Endothelial cell of umbilical vein (primary cell): ENCODE data around the gene PLP2. TPM values are rescaled to one million over a fixed set of nuclear protein-coding genes. Genes with fewer than 3 reads are reported as not detected.

Experiments used
- BruUV-seq: library from RNA; stranded (reverse); fragments of 400-500 nt; replicated peaks from 2 replicates; lab custom pipeline; 2021; lab: Mats Ljungman, UMichigan
- CTCF ChIA-PET: fragments of 300-600, 350-600 bp; sonication (Branson Sonifier 250); formaldehyde crosslinking; loops from one replicate; lab custom pipeline; 2021; ENCODE audit warnings: antibody characterized with exemption, inconsistent platforms; lab: Charles Lee
- POLR2A ChIA-PET: fragments of 300-600, 350-600 bp; sonication (Branson Sonifier 250); formaldehyde crosslinking; loops from one replicate; lab custom pipeline; 2021; ENCODE audit warnings: antibody characterized with exemption, inconsistent platforms; lab: Charles Lee
- DNase-seq: peaks from one replicate; pipeline ENCODE4 v3.0.0-alpha.2; 2011; ENCODE audit warnings: low read depth, low spot score
- FAIRE-seq: peaks from 2 replicates; lab custom pipeline; 2011; peaks lifted over from hg19 to GRCh38; lab: Jason Lieb, UNC
- H2AFZ ChIP-seq: 2 replicates; pipeline ENCODE4 v1.6.0; 2012; ENCODE audit warnings: low read depth, low read length, control low read depth, inconsistent platforms
- H3K27ac ChIP-seq: 2 replicates; pipeline ENCODE4 v1.5.1; 2011; ENCODE audit warnings: low read depth, mild to moderate bottlenecking, control low read depth, low read length, moderate library complexity; ENCODE audit not compliant: insufficient read depth
- H3K27me3 ChIP-seq, 2 experiments: 2 replicates each; pipeline versions ENCODE4 v1.6.0 to v1.6.1; 2011; ENCODE audit warnings: low read length in 2 of 2, mixed read lengths in 1 of 2; ENCODE audit not compliant: control insufficient read depth in 2 of 2, insufficient read depth in 2 of 2
- H3K36me3 ChIP-seq, 2 experiments: 2 replicates in 1 of 2; 3 replicates in 1 of 2; pipeline ENCODE4 v1.5.1; 2011; ENCODE audit warnings: low read length in 2 of 2, mild to moderate bottlenecking in 1 of 2, moderate library complexity in 1 of 2; ENCODE audit not compliant: control insufficient read depth in 2 of 2, insufficient read depth in 2 of 2; ENCODE audit errors: extremely low read depth in 1 of 2
- H3K4me1 ChIP-seq: 3 replicates; pipeline ENCODE4 v1.5.1; 2011; ENCODE audit warnings: mild to moderate bottlenecking, low read length; ENCODE audit not compliant: control insufficient read depth, insufficient read depth; ENCODE audit errors: extremely low read depth
- H3K4me2 ChIP-seq: 2 replicates; pipeline ENCODE4 v1.6.1; 2011; ENCODE audit warnings: low read length, control low read depth, mixed read lengths; ENCODE audit not compliant: insufficient read depth
- H3K4me3 ChIP-seq, 3 experiments: fragments of 200-600 bp in 1 of 3; sonication (generic), shearing (Covaris generic) in 1 of 3; replicated peaks in 1 of 3; 2 replicates each; pipeline ENCODE4 v1.5.1; 2011 to 2016; ENCODE audit warnings: control low read depth in 3 of 3, low read length in 3 of 3, mild to moderate bottlenecking in 2 of 3, inconsistent platforms in 1 of 3, low read depth in 1 of 3, moderate library complexity in 1 of 3; ENCODE audit not compliant: insufficient read depth in 1 of 3
- H3K79me2 ChIP-seq: 2 replicates; pipeline ENCODE4 v1.6.0; 2012; ENCODE audit warnings: low read length, inconsistent platforms; ENCODE audit not compliant: control insufficient read depth, insufficient read depth
- H3K9ac ChIP-seq: replicated peaks from 2 replicates; pipeline ENCODE3; 2011; ENCODE audit warnings: low read length, control low read depth; ENCODE audit not compliant: insufficient read depth; ENCODE audit errors: extremely low read depth
- H3K9me1 ChIP-seq: replicated peaks from 3 replicates; pipeline ENCODE4 v1.6.0; 2011; ENCODE audit warnings: mild to moderate bottlenecking, low read length; ENCODE audit not compliant: control insufficient read depth, insufficient read depth; ENCODE audit errors: extremely low read depth
- H3K9me3 ChIP-seq: replicated peaks from 2 replicates; pipeline ENCODE4 v1.5.1; 2012; ENCODE audit warnings: low read length, inconsistent platforms; ENCODE audit not compliant: control insufficient read depth, insufficient read depth
- H4K20me1 ChIP-seq: replicated peaks from 2 replicates; pipeline ENCODE3; 2011; ENCODE audit warnings: mild to moderate bottlenecking, low read length; ENCODE audit not compliant: control insufficient read depth, insufficient read depth; ENCODE audit errors: extremely low read depth
- EZH2 ChIP-seq: IDR thresholded peaks from 2 replicates; pipeline ENCODE4 v1.6.1; 2012; ENCODE audit warnings: borderline replicate concordance, low read depth, mild to moderate bottlenecking, moderate library complexity, low read length, inconsistent platforms; ENCODE audit not compliant: severe bottlenecking
- FOS ChIP-seq: IDR thresholded peaks from 2 replicates; pipeline ENCODE4 v1.6.1; 2011; ENCODE audit warnings: mild to moderate bottlenecking, low read length, moderate library complexity, borderline replicate concordance; ENCODE audit not compliant: insufficient read depth
- GATA2 ChIP-seq: IDR thresholded peaks from 2 replicates; pipeline ENCODE4 v1.7.0; 2011; ENCODE audit warnings: low read depth, mild to moderate bottlenecking, moderate library complexity, mixed read lengths, low read length; ENCODE audit not compliant: insufficient read length, insufficient read depth
- JUN ChIP-seq: IDR thresholded peaks from 2 replicates; pipeline ENCODE4 v1.6.1; 2011; ENCODE audit warnings: borderline replicate concordance, low read depth; ENCODE audit not compliant: insufficient read length, insufficient read depth
- MYC ChIP-seq: IDR thresholded peaks from one replicate; pipeline ENCODE4 v1.6.1; 2011; ENCODE audit warnings: mild to moderate bottlenecking, low read depth, low read length
- POLR2A ChIP-seq: IDR thresholded peaks from 2 replicates; pipeline ENCODE4 v1.6.1; 2012; ENCODE audit warnings: low read depth, mild to moderate bottlenecking, control low read depth, low read length
- dilution Hi-C: fragments of 300-500 bp; cut with MboI; formaldehyde crosslinking; loops from one replicate; pipeline ENCODE4 v1.15.0; 2019; ENCODE audit warnings: low sequenced_read_pairs; ENCODE audit not compliant: extremely low pct_ligation_motif_present
- intact Hi-C: fragments of 100-400 bp; cut with micrococcal nuclease; formaldehyde crosslinking; loops from one replicate; pipeline ENCODE4 v1.10.0; 2022
- polyA plus RNA-seq, 4 experiments: library from polyadenylated mRNA; depleted of rRNA in 3 of 4; stranded (reverse) in 3 of 4; unstranded in 1 of 4; fragments of >200 nt; gene quantifications; 2 replicates each; pipeline versions ENCODE4 v1.2.1 to v1.2.3, GENCODE V29; 2011 to 2012; ENCODE audit warnings: missing spikeins in 1 of 4
- total RNA-seq: library from RNA; stranded (reverse); gene quantifications from 2 replicates; pipeline ENCODE4 v1.2.3, GENCODE V29; 2021
- TF ChIP-seq, protein P1 (sequence below), 2 donors: IDR thresholded peaks; 1 replicate in 1 of 2; 2 replicates in 1 of 2; pipeline ENCODE4 v1.5.1; 2011; ENCODE audit warnings: low read length in 2 of 2, mild to moderate bottlenecking in 2 of 2, moderate library complexity in 2 of 2, control low read depth in 1 of 2, inconsistent platforms in 1 of 2, low read depth in 1 of 2; ENCODE audit not compliant: insufficient read depth in 1 of 2; ENCODE audit errors: extremely low read depth in 1 of 2

Gene PLP2
- total and polyA plus RNA-seq, 2 donors (not counting 3 experiments of a cell fraction or from before 2014, with no cell fraction given): 153 to 277 TPM

DNA sequence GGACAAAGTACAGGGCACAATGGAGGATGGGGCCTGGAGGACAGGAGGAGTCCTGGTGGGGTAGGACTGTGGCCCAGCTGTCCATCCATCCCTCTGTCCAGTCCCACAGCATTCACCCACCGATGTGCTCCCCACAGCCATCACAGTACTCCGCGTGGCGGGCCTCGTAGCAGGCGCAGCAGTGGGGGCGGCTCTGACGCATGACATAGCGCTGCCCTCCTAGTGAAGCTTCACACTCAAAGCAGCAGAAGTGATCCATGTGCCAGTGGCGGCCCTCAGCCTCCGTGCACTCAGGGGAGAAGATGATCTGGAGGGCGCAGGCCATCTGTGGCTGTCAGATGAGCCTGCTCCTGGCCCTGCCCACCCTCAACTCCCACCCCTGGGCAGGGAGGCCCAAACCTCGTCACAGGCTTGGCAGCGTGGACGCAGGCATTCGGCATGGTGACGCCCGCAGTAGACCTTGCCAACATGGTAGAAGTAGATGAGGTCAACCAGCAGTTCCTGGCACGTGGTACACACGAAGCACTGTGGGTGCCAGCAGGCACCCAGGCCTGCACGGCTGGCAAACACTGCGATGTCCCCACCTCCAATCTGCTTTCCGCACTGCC, 6.3 kb downstream of the PLP2 start:
- DNase-seq: no peak
- peaks cover 5% of the 10 kb centered on the region for H3K4me1 ChIP-seq
- no TSS peak for BruUV-seq
- H3K27ac ChIP-seq: no peak overlapping the region
- dilution Hi-C loops: no loop called here
- CTCF ChIA-PET: no interaction called here
- H3K9me3 ChIP-seq: no peaks in the 10 kb centered on the region
- H3K4me2 ChIP-seq: no peak overlapping the region
- H3K79me2 ChIP-seq: peaks cover 15% of the 10 kb centered on the region
- peaks cover 0 to 6% of the 10 kb centered on the region in 2 experiments for H3K36me3 ChIP-seq
- no peak for FAIRE-seq
- TF ChIP-seq JUN: no peak
- TF ChIP-seq, protein P1, sequence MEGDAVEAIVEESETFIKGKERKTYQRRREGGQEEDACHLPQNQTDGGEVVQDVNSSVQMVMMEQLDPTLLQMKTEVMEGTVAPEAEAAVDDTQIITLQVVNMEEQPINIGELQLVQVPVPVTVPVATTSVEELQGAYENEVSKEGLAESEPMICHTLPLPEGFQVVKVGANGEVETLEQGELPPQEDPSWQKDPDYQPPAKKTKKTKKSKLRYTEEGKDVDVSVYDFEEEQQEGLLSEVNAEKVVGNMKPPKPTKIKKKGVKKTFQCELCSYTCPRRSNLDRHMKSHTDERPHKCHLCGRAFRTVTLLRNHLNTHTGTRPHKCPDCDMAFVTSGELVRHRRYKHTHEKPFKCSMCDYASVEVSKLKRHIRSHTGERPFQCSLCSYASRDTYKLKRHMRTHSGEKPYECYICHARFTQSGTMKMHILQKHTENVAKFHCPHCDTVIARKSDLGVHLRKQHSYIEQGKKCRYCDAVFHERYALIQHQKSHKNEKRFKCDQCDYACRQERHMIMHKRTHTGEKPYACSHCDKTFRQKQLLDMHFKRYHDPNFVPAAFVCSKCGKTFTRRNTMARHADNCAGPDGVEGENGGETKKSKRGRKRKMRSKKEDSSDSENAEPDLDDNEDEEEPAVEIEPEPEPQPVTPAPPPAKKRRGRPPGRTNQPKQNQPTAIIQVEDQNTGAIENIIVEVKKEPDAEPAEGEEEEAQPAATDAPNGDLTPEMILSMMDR (IDR thresholded peaks at IDR 0.05; ENCODE audit: extremely low read depth in 1 of 2, insufficient read depth in 1 of 2, low read depth in 1 of 2, low read length in 2 of 2): no peak
- H3K9ac ChIP-seq: no peak overlapping the region
- no peaks in the 10 kb centered on the region for H4K20me1 ChIP-seq
- H3K9me1 ChIP-seq: no peaks in the 10 kb centered on the region
- H3K4me3 ChIP-seq: no peak overlapping the region
- H2AFZ ChIP-seq: no peak overlapping the region
- intact Hi-C loops: no loop called here
- POLR2A ChIA-PET: no interaction called here
- H3K27me3 ChIP-seq: no peaks in the 10 kb centered on the region

DNA sequence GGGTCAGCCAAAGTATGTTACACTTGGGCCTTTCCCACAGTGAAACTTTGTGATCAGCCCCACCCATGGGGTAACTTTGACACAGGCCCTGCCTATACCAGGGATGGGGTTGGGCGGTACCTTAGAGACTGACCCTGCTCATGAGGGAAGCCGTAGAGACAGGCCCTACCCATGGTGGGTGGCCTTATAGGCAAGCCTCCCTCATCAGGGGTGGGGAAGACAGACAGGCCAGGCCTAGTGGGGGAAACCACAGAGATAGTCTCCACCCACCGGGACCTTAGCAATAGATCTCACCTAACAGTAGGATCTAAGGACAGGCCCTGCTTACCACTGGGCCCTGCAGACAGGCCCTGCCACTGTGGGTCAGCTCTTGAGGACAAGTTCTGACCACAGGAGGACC, 6.8 kb downstream of the PLP2 start:
- no peak overlapping the region for H2AFZ ChIP-seq
- no peaks in the 10 kb centered on the region for H4K20me1 ChIP-seq
- H3K9ac ChIP-seq: no peak overlapping the region
- H3K27ac ChIP-seq: no peak overlapping the region
- H3K9me1 ChIP-seq: no peaks in the 10 kb centered on the region
- DNase-seq (no peak), FAIRE-seq (peak; percentile 59)
- H3K79me2 ChIP-seq: peaks cover 9% of the 10 kb centered on the region
- no peak overlapping the region for H3K4me3 ChIP-seq
- TF ChIP-seq POLR2A: no peak
- TF ChIP-seq EZH2: no peak
- TF ChIP-seq JUN: no peak
- no peak for TF ChIP-seq GATA2
- TF ChIP-seq MYC: no peak
- no peak for TF ChIP-seq FOS
- ChIA-PET POLR2A (no interaction called here), CTCF (no interaction called here)
- no peaks in the 10 kb centered on the region for H3K27me3 ChIP-seq
- no peaks in the 10 kb centered on the region for H3K9me3 ChIP-seq
- dilution Hi-C loops (no loop called here), intact Hi-C loops (no loop called here)
- no peak overlapping the region for H3K4me2 ChIP-seq
- BruUV-seq: no TSS peak
- H3K4me1 ChIP-seq: no peaks in the 10 kb centered on the region
- peaks cover 0 to 6% of the 10 kb centered on the region in 2 experiments for H3K36me3 ChIP-seq
